ES-I3 (cell line): Measurements from ENCODE around the gene PELI2.

Experiments used
- H3K36me3 ChIP-seq: 2 replicates; pipeline ENCODE4 v1.6.1; 2013; ENCODE audit warnings: mild to moderate bottlenecking, low read length, control low read depth, moderate library complexity; ENCODE audit not compliant: insufficient read depth
- H3K4me1 ChIP-seq: 2 replicates; pipeline ENCODE4 v1.6.1; 2013; ENCODE audit warnings: mild to moderate bottlenecking, control low read depth, low read length; ENCODE audit not compliant: insufficient read depth
- H3K9ac ChIP-seq: 2 replicates; pipeline ENCODE4 v1.6.1; 2013; ENCODE audit warnings: low read depth, mild to moderate bottlenecking, low read length, moderate library complexity
- H3K9me3 ChIP-seq: 2 replicates; pipeline ENCODE4 v1.6.1; 2013; ENCODE audit warnings: mild to moderate bottlenecking, low read length, moderate library complexity; ENCODE audit not compliant: control insufficient read depth, insufficient read depth

The PELI2 gene

DNA sequence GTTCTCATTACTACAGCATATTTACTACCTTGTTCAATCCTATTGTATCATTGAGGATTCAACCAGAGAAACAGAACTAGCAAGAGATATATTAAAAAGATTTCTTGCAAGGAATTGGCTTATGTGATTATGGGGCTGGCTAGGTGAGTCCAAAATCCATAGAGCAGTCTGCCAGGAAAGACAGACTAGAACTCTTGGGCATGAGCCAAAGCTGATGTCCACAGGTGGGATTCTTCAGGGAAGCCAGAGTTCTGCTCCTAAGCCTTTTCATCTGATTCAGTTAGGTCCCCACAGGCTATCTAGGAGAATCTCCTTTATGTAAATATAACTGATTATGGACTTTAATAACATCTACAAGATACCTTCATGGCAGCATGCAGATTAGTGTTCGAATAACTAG, 26.0 kb downstream of the PELI2 start:
- no peak overlapping the region for H3K9ac ChIP-seq
- H3K36me3 ChIP-seq, result no peaks in the 10 kb centered on the region
- no peaks in the 10 kb centered on the region for H3K9me3 ChIP-seq
- peaks cover 8% of the 10 kb centered on the region; the same call in 1 of the 2 replicates for H3K4me1 ChIP-seq

GRCh38 chr14:56145181-56145769, 27.1 kb downstream of the PELI2 start:
- H3K36me3 ChIP-seq, result no peaks in the 10 kb centered on the region
- no peaks in the 10 kb centered on the region for H3K9me3 ChIP-seq
- H3K4me1 ChIP-seq, result peaks cover 8% of the 10 kb centered on the region; the same call in 1 of the 2 replicates
- H3K9ac ChIP-seq, result no peak overlapping the region

- no peaks in the 10 kb centered on the region for H3K9me3 ChIP-seq
- H3K9ac ChIP-seq, result no peak overlapping the region
- H3K36me3 ChIP-seq, result no peaks in the 10 kb centered on the region
- H3K4me1 ChIP-seq, result peaks cover 8% of the 10 kb centered on the region; the same call in 1 of the 2 replicates
Measured at GRCh38 chr14:56145965-56146364, 27.8 kb downstream of the PELI2 start.

DNA sequence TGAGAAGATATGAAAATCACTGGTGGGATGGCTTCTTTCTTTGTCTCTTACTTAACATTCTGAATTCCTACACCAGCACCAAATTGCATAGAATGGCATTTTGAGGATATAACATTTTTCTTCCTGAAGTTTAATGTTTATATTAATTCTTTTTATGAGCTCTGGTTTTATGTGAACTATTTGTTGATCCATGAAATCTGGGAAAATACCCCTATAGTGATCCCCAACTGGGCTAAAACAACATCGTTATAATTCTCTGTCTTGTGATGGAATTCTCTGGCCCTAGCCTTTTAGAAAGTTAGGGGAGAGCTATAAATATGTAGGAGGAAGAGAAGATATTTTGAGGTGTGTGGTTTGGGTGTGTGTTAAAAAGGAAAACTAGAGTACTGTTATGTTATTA, 29.2 kb downstream of the PELI2 start:
- Histone ChIP-seq H3K9ac (no peak overlapping the region), H3K4me1 (peaks cover 8% of the 10 kb centered on the region; the same call in 1 of the 2 replicates), H3K9me3 (no peaks in the 10 kb centered on the region), H3K36me3 (no peaks in the 10 kb centered on the region)

- no peaks in the 10 kb centered on the region for H3K36me3 ChIP-seq
- no peak overlapping the region for H3K9ac ChIP-seq
- peaks cover 8% of the 10 kb centered on the region; the same call in 1 of the 2 replicates for H3K4me1 ChIP-seq
- no peaks in the 10 kb centered on the region for H3K9me3 ChIP-seq
Measured at GRCh38 chr14:56147986-56148901, 30.0 kb downstream of the PELI2 start.

DNA sequence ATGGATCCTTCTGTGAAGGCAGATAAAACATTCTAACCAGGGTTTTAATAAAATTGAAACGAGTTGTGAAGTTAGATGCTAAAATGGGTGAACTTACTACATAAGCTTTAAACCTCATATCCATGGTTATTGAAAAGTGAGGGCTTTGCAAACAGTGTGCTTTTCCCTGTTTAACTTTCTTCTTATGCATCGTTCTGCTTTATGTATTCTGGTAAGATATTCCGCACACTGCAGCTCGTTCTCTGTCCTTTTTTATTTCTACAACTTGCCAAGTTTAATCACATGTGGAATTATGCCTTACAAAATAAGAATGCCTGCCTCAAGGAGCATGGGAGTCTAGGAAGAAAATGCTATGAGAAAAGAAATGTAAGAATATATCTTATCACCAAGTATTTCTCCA, 30.9 kb downstream of the PELI2 start:
- H3K9ac ChIP-seq, result no peak overlapping the region

GRCh38 chr14:56149995-56150394, 31.8 kb downstream of the PELI2 start:
- Histone ChIP-seq H3K9ac (no peak overlapping the region), H3K4me1 (peaks cover 8% of the 10 kb centered on the region; the same call in 1 of the 2 replicates), H3K36me3 (no peaks in the 10 kb centered on the region), H3K9me3 (no peaks in the 10 kb centered on the region)

More for the DNA sequence above, 30.9 kb downstream of the PELI2 start:
- Histone ChIP-seq H3K9me3 (no peaks in the 10 kb centered on the region), H3K36me3 (no peaks in the 10 kb centered on the region), H3K4me1 (peaks cover 8% of the 10 kb centered on the region; the same call in 1 of the 2 replicates)

DNA sequence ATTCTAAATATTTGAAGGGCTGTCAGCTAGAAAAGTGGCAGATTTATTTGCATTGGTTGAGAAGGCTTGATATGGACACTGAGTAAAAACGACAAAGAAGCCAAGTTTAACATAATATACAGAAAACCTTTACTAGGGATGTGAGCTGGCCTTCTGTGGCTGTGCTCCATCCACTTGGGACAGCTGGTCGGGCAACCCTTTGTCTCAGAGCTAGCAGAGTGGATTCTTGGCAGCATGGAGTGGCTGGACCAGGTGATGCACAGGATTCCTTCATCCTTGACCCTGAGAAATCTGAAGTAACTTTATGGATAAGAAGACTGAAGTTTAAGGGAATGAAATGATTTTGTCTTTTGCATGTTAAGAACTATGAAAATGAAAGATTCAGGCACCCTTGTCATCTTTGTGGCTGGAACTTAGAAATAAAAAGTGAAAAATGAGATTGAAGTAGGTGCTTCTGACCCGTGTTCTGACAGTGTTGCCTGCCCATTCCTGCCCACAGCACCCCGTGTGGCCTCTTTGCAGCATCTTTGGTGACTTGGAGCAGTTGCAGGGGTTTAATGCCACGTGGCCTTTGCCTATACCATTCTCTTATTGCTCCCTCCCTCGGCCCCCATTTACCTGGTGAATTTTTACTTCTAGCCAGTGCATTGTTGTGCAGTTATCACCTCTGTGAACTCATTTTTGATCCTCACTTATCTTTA, 32.6 kb downstream of the PELI2 start:
- peaks cover 8% of the 10 kb centered on the region; the same call in 1 of the 2 replicates for H3K4me1 ChIP-seq
- H3K36me3 ChIP-seq, result no peaks in the 10 kb centered on the region
- no peaks in the 10 kb centered on the region for H3K9me3 ChIP-seq
- no peak overlapping the region for H3K9ac ChIP-seq

- Histone ChIP-seq H3K4me1 (peaks cover 8% of the 10 kb centered on the region; the same call in 1 of the 2 replicates), H3K36me3 (no peaks in the 10 kb centered on the region), H3K9me3 (no peaks in the 10 kb centered on the region), H3K9ac (no peak overlapping the region)
Measured at GRCh38 chr14:56152221-56152620, 34.0 kb downstream of the PELI2 start.

GRCh38 chr14:56153267-56153666, 35.1 kb downstream of the PELI2 start:
- Histone ChIP-seq H3K4me1 (peaks cover 8% of the 10 kb centered on the region; the same call in 1 of the 2 replicates), H3K9ac (no peak overlapping the region), H3K36me3 (no peaks in the 10 kb centered on the region), H3K9me3 (no peaks in the 10 kb centered on the region)

- no peaks in the 10 kb centered on the region for H3K36me3 ChIP-seq
- H3K9me3 ChIP-seq, result no peaks in the 10 kb centered on the region
- no peak overlapping the region for H3K9ac ChIP-seq
- H3K4me1 ChIP-seq, result no peaks in the 10 kb centered on the region
Measured at GRCh38 chr14:56154321-56154720, 36.1 kb downstream of the PELI2 start.

DNA sequence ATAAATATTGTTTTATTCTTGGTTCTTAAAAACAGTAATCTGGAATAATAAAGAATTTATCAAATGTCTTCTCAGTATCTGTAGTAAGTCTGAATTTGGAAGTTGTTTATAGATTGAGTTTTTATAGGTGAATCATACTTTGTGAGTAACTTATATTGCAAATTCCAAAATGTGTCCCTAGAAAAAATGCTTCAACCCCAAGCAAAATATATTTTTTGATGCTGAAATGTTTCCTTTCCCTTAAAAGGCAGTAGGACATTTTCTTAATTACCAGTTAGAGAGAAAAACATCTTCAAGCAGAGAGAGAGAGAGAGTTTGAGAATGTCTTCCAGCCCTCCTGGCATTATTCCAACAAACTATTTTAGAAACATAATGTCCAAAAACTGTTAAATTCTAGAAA, 37.9 kb downstream of the PELI2 start:
- no peak overlapping the region for H3K9ac ChIP-seq
- no peaks in the 10 kb centered on the region for H3K4me1 ChIP-seq
- no peaks in the 10 kb centered on the region for H3K9me3 ChIP-seq
- H3K36me3 ChIP-seq, result no peaks in the 10 kb centered on the region

DNA sequence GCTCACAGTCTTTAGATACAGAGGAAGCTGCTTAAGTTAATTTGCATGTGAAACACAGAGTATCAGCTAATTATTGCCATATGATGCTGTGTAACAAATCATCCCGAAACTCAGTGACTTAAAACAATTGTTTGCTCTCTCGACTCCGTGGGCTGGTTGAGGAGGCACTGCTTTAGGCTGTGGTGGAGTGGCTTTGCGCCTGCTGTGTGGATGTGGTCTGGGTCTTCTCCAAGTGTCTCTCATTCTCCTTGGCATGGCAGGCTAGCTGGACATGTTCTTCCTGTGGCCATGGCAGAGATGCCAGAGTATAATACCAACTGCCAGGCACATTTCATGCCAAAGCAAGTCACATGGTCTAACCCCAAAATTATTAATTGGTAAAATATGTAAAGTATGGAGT, 40.9 kb downstream of the PELI2 start:
- H3K9ac ChIP-seq, result no peak overlapping the region
- H3K9me3 ChIP-seq, result no peaks in the 10 kb centered on the region
- no peaks in the 10 kb centered on the region for H3K36me3 ChIP-seq
- H3K4me1 ChIP-seq, result no peaks in the 10 kb centered on the region

DNA sequence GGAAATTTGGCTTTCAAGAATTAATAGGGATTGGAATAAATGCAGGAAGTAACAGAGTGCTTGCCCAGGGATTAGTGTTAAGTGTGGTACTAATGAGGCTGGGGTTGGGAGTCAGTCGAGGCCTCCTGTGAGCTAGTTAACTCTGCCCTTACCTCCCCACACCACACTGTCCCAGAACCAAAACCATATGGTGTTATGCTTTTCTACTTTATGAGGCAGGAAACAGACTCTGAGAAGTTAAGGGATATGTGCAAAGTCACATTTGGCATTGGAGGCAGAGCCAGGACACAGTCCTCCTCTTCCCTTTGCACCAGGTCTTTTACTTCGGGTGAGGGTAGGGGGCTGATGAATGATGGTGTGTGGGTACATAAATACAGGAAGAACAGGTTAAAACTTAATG, 41.9 kb downstream of the PELI2 start:
- H3K4me1 ChIP-seq, result no peaks in the 10 kb centered on the region
- no peak overlapping the region for H3K9ac ChIP-seq
- H3K9me3 ChIP-seq, result no peaks in the 10 kb centered on the region
- no peaks in the 10 kb centered on the region for H3K36me3 ChIP-seq
